SKM-1 (cell line): ENCODE measurements around the gene PHEX.
"Not testable (repeated sequence)": the region's sequence is repeated elsewhere in the genome, so short reads cannot be mapped to it uniquely, and the experiment has no call there.

Source experiments
- DNase-seq: peaks from one replicate; lab custom pipeline; 2025; ENCODE audit not compliant: unreplicated experiment; lab: John Stamatoyannopoulos, UW

PHEX gene

DNA sequence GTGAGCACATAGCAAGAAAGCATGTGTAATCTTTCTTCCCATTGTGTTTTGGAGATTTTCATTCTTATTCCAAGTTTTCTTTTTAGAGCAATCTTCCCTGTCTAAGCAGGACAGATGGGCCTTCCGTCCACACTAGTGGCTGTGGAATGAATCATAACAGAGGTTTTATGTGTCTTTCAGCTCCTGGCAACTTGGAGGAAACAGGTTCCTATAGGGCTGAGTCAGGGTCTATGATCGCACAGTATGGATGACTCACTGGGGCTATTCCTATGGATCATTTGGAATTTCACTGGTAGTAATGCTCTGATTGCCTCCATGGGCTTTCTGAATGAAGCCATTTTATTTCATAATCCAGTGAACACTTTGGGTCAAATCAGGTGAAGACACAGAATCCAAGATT, 188.8 kb downstream of the PHEX start:
- DNase-seq = no peak

DNA sequence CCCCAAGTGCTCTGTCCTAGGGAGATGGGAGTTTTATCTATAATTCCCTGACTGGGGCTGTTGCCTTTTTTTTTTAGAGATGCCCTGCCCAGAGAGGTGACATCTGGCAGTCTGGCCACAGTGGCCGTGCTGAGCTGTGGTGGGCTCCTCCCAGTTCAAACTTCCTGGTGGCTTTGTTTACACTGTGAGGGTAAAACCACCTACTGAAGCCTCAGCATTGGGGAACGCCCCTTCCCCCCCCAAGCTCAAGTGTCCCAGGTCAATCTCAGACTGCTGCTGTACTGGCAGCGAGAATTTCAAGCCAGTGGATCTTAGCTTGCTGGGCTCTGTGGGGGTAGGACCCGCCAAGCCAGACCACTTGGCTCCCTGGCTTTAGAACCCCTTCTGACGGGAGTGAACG, 202.3 kb downstream of the PHEX start:
- DNase-seq = no peak

GRCh38 chrX:22237479-22237878, 205.4 kb downstream of the PHEX start:
- no peak for DNase-seq

DNA sequence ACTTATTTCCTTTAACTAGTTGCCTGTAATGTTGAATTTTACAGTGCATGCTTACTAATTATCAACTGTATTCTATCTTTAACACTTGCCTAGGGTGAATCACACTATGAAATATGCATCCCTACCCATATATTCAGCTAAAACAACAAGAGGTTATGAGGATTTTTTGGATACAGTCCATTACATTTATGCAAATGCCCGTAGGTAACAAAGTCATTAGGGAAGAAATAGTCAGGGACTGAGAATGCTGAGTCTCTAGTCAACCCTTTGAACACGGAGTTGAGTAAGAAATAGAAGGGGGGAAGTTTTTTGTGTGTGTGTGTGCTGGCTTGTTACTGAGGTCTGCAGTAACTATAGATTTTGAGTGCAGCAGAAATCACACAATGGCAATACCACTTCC, 214.5 kb downstream of the PHEX start:
- no peak for DNase-seq

GRCh38 chrX:22247169-22247568, 215.0 kb downstream of the PHEX start:
- no peak for DNase-seq

DNA sequence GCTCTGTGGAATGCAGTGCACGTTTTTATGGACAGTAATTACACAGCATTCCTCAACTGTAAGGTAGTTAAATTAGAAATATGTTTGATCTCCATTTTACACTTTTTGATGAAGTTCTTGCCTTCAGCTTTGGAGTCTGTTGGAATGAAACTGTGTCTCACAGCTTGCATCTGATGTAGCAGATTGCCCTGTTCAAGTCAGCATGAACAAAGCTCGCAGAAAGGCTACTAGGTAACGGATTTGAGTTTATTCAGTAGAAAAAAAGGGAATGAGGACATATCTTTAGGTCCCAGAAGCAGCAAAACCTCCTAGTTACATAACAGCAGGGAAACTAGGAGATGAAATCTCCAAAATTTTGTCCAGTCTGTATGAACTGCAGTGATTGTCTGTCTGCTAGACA, 216.3 kb downstream of the PHEX start:
- no peak for DNase-seq

DNA sequence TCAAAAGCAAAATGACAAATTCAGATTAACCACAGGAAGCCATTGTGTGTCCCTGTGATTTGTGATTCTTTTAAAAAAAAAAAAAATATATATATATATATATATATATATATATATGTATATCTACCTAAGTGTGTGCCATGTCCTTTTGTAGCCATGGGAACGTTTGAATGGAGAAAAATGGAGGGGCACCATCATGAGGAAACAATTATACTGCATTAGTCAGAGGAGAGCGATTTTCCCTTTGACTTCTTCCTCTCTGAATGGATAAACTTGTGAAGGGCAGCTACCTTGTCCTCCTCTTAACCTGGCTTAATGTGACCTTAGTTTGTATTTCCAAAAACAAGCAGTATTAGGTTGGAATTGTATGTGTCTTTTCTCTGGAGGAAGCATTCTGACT, 217.2 kb downstream of the PHEX start:
- DNase-seq = no peak

DNA sequence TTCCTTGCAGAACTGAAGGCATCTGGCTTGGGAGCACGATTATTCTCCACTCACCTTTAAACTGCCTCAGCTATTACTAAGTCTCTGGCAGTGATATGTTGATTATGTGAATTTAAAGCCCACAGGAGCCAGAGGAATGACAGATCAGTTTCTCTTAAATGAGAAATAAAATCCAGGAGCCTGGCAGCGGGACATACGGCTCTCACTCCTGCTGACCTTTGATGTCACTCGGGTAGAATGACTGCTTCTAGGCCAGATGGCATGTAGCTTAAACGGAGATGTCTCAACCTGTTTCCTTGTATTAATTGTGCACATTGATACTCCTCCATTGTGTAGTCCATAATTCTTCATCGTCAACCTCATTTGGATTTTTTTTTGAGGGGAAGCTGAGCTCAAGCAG, 236.6 kb downstream of the PHEX start:
- no peak for DNase-seq

DNA sequence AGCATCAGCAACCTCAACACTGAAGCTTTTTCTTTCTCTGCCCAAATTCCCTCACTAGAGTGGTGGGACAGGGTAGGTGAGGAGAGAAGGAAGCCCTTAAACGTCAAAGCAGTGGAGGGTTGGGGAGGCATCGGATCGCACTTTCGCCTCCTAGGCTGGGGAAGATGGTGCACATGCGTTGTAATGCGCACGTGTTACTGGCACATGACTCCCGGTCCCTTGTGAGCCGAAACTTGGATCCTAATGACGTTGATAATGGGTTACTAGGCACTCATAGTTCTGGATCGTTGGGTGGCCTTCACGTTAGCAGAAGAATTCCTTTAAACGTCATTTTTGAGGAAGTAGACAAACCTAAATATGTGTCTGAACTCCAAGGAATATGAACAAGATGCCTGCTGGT, 240.5 kb downstream of the PHEX start, which contains the start of gene CBLL2:
Gene CBLL2, plus strand, starts transcription at position 301 of the 400 bp plus-strand sequence. Its CDS starts 79 bp downstream, at position 380.
- DNase-seq = no peak

GRCh38 chrX:22273714-22274317, 241.7 kb downstream of the PHEX start:
- DNase-seq = no peak

- DNase-seq = no peak
Observed at GRCh38 chrX:22276781-22277180, 244.7 kb downstream of the PHEX start.

GRCh38 chrX:22278375-22278774, 246.2 kb downstream of the PHEX start:
- no peak for DNase-seq

GRCh38 chrX:22289209-22289608, 257.1 kb downstream of the PHEX start:
- DNase-seq = not testable (repeated sequence)

DNA sequence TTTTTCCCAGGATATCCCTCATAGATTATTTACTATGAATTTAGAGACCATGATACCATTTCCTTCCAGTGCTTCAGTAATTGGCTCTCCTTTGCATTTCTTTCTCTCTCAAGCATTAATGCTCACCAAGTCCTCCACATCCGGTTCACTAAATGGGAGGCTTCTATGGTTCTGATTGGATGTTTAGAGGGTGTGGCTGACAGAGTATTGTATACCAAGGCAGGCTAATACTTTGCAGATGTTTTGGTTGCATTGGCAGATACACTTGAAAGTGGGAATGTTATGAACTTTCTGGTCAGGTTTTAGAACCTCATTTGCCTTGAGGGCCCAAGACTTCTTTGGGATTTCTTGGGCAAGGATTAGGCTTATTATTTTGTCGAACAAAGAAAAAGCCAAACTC, 264.7 kb downstream of the PHEX start:
- no peak for DNase-seq

DNA sequence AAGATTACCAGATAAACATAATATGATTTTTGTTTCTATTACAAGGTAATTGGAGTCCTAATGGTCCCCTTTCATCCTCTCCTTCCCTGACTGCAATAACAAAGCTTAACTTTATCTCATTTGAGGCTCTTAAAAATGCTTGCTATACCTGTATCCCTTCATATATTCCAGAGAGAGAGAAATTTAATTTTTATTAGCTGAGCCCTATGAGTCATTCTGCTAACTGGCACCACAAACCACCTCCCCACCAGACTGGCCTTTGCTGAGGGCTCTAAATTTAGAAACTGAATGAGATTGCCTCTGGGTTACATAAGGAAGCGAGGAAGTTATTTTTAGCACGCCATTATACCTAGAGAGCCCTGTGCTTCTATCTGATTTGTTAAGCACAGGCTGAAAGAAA, 268.0 kb downstream of the PHEX start:
- no peak for DNase-seq
